HG02763 (cell line): ENCODE data around the gene MKNK1.

Experiments used
- ATAC-seq: cut with Tn5 transposase; IDR thresholded peaks from one replicate; pipeline ENCODE4 v1.9.1; 2021; ENCODE audit warnings: mild to moderate bottlenecking, moderate library complexity; ENCODE audit not compliant: unreplicated experiment

Gene MKNK1

GRCh38 chr1:46599059-46599970 lies 4.8 kb downstream of the MKNK1 start:
- no peak for ATAC-seq

GRCh38 chr1:46596846-46597245 lies 7.2 kb downstream of the MKNK1 start:
- no peak for ATAC-seq

GRCh38 chr1:46596036-46596435 lies 8.0 kb downstream of the MKNK1 start:
- ATAC-seq, result no peak

- ATAC-seq, result no peak
Observed at GRCh38 chr1:46595127-46595526, 8.9 kb downstream of the MKNK1 start.

GRCh38 chr1:46594063-46594462 lies 10.0 kb downstream of the MKNK1 start:
- no peak for ATAC-seq

- ATAC-seq, result no peak
Observed at GRCh38 chr1:46592823-46593222, 11.2 kb downstream of the MKNK1 start.

GRCh38 chr1:46589529-46589928 lies 14.5 kb downstream of the MKNK1 start:
- ATAC-seq, result no peak

GRCh38 chr1:46587069-46587468 lies 17.0 kb downstream of the MKNK1 start:
- no peak for ATAC-seq

GRCh38 chr1:46585312-46585938 lies 18.6 kb downstream of the MKNK1 start:
- no peak for ATAC-seq

GRCh38 chr1:46583494-46583893 lies 20.6 kb downstream of the MKNK1 start:
- ATAC-seq, result no peak

- no peak for ATAC-seq
Observed at GRCh38 chr1:46582972-46583371, 21.1 kb downstream of the MKNK1 start.

GRCh38 chr1:46581681-46582455 lies 22.2 kb downstream of the MKNK1 start:
- ATAC-seq, result no peak

GRCh38 chr1:46580140-46580903 lies 23.7 kb downstream of the MKNK1 start:
- no peak for ATAC-seq

GRCh38 chr1:46577671-46578070 lies 26.4 kb downstream of the MKNK1 start:
- no peak for ATAC-seq

GRCh38 chr1:46576596-46576995 lies 27.5 kb downstream of the MKNK1 start:
- ATAC-seq, result no peak

- ATAC-seq, result no peak
Observed at GRCh38 chr1:46575778-46576177, 28.3 kb downstream of the MKNK1 start.

- ATAC-seq, result no peak
Observed at GRCh38 chr1:46575300-46575699, 28.8 kb downstream of the MKNK1 start.

- ATAC-seq, result no peak
Observed at GRCh38 chr1:46571691-46572225, 32.3 kb downstream of the MKNK1 start.

- no peak for ATAC-seq
Observed at GRCh38 chr1:46569884-46570725, 34.0 kb downstream of the MKNK1 start.

- no peak for ATAC-seq
Observed at GRCh38 chr1:46569116-46569515, 35.0 kb downstream of the MKNK1 start.
